Ovary (tissue), 9 donors: Measurements from ENCODE around the gene HKDC1. TPM values are rescaled to one million over a fixed set of nuclear protein-coding genes. Genes with fewer than 3 reads are reported as not detected.

Experiments
- DNase-seq, 5 donors: peaks; one replicate each; pipeline ENCODE4 v3.0.0-alpha.2; 2019 to 2020
- H3K27ac ChIP-seq, 2 donors: fragments of 200-600 bp; one replicate each; pipeline versions ENCODE4 v1.5.1 to v1.8.0; 2019 to 2022
- H3K27me3 ChIP-seq: fragments of 200-600 bp; one replicate; pipeline ENCODE4 v1.8.0; 2022
- H3K36me3 ChIP-seq: fragments of 200-600 bp; sonication (generic); one replicate; pipeline ENCODE4 v1.5.1; 2019
- H3K4me1 ChIP-seq: one replicate; pipeline ENCODE4 v1.8.1; 2013; ENCODE audit warnings: mild to moderate bottlenecking, moderate library complexity; ENCODE audit not compliant: insufficient read depth
- H3K4me3 ChIP-seq: fragments of 200-600 bp; sonication (generic); one replicate; pipeline ENCODE4 v1.5.1; 2017
- H3K9me3 ChIP-seq, 2 donors: fragments of 200-600 bp in 1 of 2; sonication (generic) in 1 of 2; one replicate each; pipeline versions ENCODE4 v1.5.1 to v1.8.1; 2013 to 2019; ENCODE audit warnings: mild to moderate bottlenecking in 1 of 2, moderate library complexity in 1 of 2
- CTCF ChIP-seq, 3 donors: fragments of 450-650 bp in 2 of 3; fragments of 200-600 bp in 1 of 3; IDR thresholded peaks; one replicate each; pipeline versions ENCODE4 v1.5.1 to v1.8.0; 2016 to 2022; ENCODE audit warnings: antibody characterized with exemption in 3 of 3, mild to moderate bottlenecking in 1 of 3
- EP300 ChIP-seq: sonication (generic); formaldehyde crosslinking; IDR thresholded peaks from one replicate; pipeline ENCODE4 v1.6.1; 2017; ENCODE audit warnings: antibody characterized with exemption
- POLR2A ChIP-seq: fragments of 450-650 bp; IDR thresholded peaks from one replicate; pipeline ENCODE4 v1.6.1; 2017; ENCODE audit warnings: antibody characterized with exemption, mild to moderate bottlenecking, moderate library complexity
- WGBS, 3 donors: extraction: QIAGEN DNeasy Blood & Tissue Kit in 1 of 3; methylation state at CpG; one replicate each; pipeline versions ENCODE4 v1.1.5 to v1.1.7; 2013 to 2017; 5-methylcytosine and 5-hydroxymethylcytosine counted together
- intact Hi-C, 4 donors: fragments of 100-400 bp; cut with DNase I; formaldehyde crosslinking; loops; one replicate each; pipeline versions ENCODE4 v1.11.0 to v1.15.1; 2022 to 2023
- polyA plus RNA-seq, 2 donors: library from polyadenylated mRNA; stranded (reverse); fragments of 200-250 nt in 1 of 2; fragments of 350-450 nt in 1 of 2; fragmentation: Illumina TruSeq in 1 of 2; extraction: RNeasy Lipid Tissue Mini Kit (QIAGEN cat#74804) in 1 of 2; gene quantifications; one replicate each; pipeline ENCODE4 v1.2.3, GENCODE V29; 2013 to 2014
- total RNA-seq, 7 donors: library from RNA; depleted of rRNA in 2 of 7; stranded (reverse); fragments of >200 nt in 2 of 7; fragmentation: NEBNext Ultra II Directional in 3 of 7; extraction: Animal tissue kit (Norgen Biotek cat#: 25700) in 3 of 7; gene quantifications; one replicate each; pipeline versions ENCODE4 v1.1.0 to v1.2.4, GENCODE V29; 2016 to 2023
- donor health status: DM: no; HTN: no; CAD: no; lungs with moderate emphysema.
- donor health status: DM: no; HTN: no; CAD: no.
- donor health status: Bipolar disorder and iron deficiency.
- donor health status: DM: yes; HTN: yes; CAD: no.
- donor health status: DM: no; HTN: no; CAD: no.
- donor health status: DM: yes; HTN: yes; CAD: no.

The HKDC1 gene
- total and polyA plus RNA-seq, 9 donors, result 0.01 to 6.4 (median 0.94) TPM; not detected in 2

GRCh38 chr10:69214666-69215131 is 5.4 kb upstream of the HKDC1 start:
- intact Hi-C loops, result no loop called here
- WGBS, 3 donors, result 88 to 94% (median 93%) methylated on average over 6 of the region's 6 CpGs

GRCh38 chr10:69215405-69216171 is 4.5 kb upstream of the HKDC1 start:
- Histone ChIP-seq H3K36me3 (no peaks in the 10 kb centered on the region), H3K9me3 (no peaks in the 10 kb centered on the region), H3K27me3 (no peaks in the 10 kb centered on the region), H3K4me1 (no peaks in the 10 kb centered on the region), H3K27ac (no peak overlapping the region), H3K4me3 (no peak overlapping the region)
- no peak for TF ChIP-seq CTCF (IDR thresholded peaks at IDR 0.05)
- TF ChIP-seq EP300, result no peak
- no peak for DNase-seq
- 24 to 40% (median 25%) methylated on average over 10 of the region's 10 CpGs for WGBS, 3 donors
- intact Hi-C loops, result no loop called here

More at GRCh38 chr10:69214666-69215131, 5.4 kb upstream of the HKDC1 start:
- DNase-seq, result no peak
- no peaks in the 10 kb centered on the region for H3K27me3 ChIP-seq
- no peak overlapping the region for H3K4me3 ChIP-seq
- TF ChIP-seq EP300 (no peak), POLR2A (no peak), CTCF (IDR thresholded peaks at IDR 0.05) (no peak)
- no peaks in the 10 kb centered on the region for H3K4me1 ChIP-seq
- H3K36me3 ChIP-seq, result no peaks in the 10 kb centered on the region
- H3K9me3 ChIP-seq, result no peaks in the 10 kb centered on the region
- H3K27ac ChIP-seq, result no peak overlapping the region

- intact Hi-C loops, result no loop called here
- Histone ChIP-seq H3K9me3 (no peaks in the 10 kb centered on the region), H3K4me1 (no peaks in the 10 kb centered on the region), H3K4me3 (no peak overlapping the region), H3K27ac (no peak overlapping the region), H3K27me3 (no peaks in the 10 kb centered on the region), H3K36me3 (no peaks in the 10 kb centered on the region)
- DNase-seq, result no peak
- 80 to 91% (median 80%) methylated on average over 11 of the region's 11 CpGs for WGBS, 3 donors
- TF ChIP-seq EP300, result no peak
- no peak for TF ChIP-seq CTCF (IDR thresholded peaks at IDR 0.05)
- no peak for TF ChIP-seq POLR2A
Observed at GRCh38 chr10:69216577-69217118, 3.5 kb upstream of the HKDC1 start.

- Histone ChIP-seq H3K27ac (no peak overlapping the region), H3K4me1 (no peaks in the 10 kb centered on the region), H3K36me3 (no peaks in the 10 kb centered on the region), H3K4me3 (no peak overlapping the region), H3K27me3 (no peaks in the 10 kb centered on the region), H3K9me3 (no peaks in the 10 kb centered on the region)
- TF ChIP-seq CTCF (IDR thresholded peaks at IDR 0.05), result no peak
- TF ChIP-seq EP300, result no peak
- no peak for TF ChIP-seq POLR2A
- DNase-seq, result no peak
- WGBS, 3 donors, result 72 to 79% (median 79%) methylated on average over 4 of the region's 4 CpGs
- intact Hi-C loops, result no loop called here
Observed at GRCh38 chr10:69217119-69217754, 2.9 kb upstream of the HKDC1 start.
